Tibial nerve (tissue), 4 donors: ENCODE results near the gene NXPE1. TPM values are rescaled to one million over a fixed set of nuclear protein-coding genes. Genes with fewer than 3 reads are reported as not detected.

Experiments used
- DNase-seq, 2 donors: peaks; one replicate each; pipeline ENCODE4 v3.0.0-alpha.2; 2019; ENCODE audit warnings: low spot score in 2 of 2
- H3K27ac ChIP-seq, 4 donors: fragments of 200-600 bp; sonication (generic) in 3 of 4; one replicate each; pipeline ENCODE4 v1.5.1; 2017 to 2019; ENCODE audit warnings: mild to moderate bottlenecking in 1 of 4
- H3K27me3 ChIP-seq, 2 donors: fragments of 200-600 bp; sonication (generic) in 1 of 2; one replicate each; pipeline versions ENCODE4 v1.5.1 to v1.6.0; 2017 to 2019
- H3K36me3 ChIP-seq, 3 donors: fragments of 200-600 bp; sonication (generic); one replicate each; pipeline ENCODE4 v1.5.1; 2018 to 2019
- H3K4me1 ChIP-seq, 4 donors: fragments of 200-600 bp; sonication (generic) in 3 of 4; one replicate each; pipeline ENCODE4 v1.5.1; 2017 to 2019
- H3K4me3 ChIP-seq, 4 donors: fragments of 200-600 bp; sonication (generic) in 3 of 4; one replicate each; pipeline ENCODE4 v1.5.1; 2017 to 2019; ENCODE audit warnings: mild to moderate bottlenecking in 1 of 4, moderate library complexity in 1 of 4
- H3K9me3 ChIP-seq, 4 donors: fragments of 200-600 bp; sonication (generic) in 3 of 4; one replicate each; pipeline ENCODE4 v1.5.1; 2017 to 2019
- CTCF ChIP-seq, 5 experiments: fragments of 200-600 bp in 3 of 5; fragments of 450-650 bp in 2 of 5; sonication (generic) in 3 of 5; IDR thresholded peaks; one replicate each; pipeline ENCODE4 v1.5.1; 2016 to 2019; ENCODE audit warnings: antibody characterized with exemption in 5 of 5, mild to moderate bottlenecking in 3 of 5, moderate library complexity in 2 of 5
- EP300 ChIP-seq, 2 donors: sonication (generic); formaldehyde crosslinking; IDR thresholded peaks; one replicate each; pipeline ENCODE4 v1.6.1; 2017; ENCODE audit warnings: antibody characterized with exemption in 2 of 2, mild to moderate bottlenecking in 1 of 2
- POLR2A ChIP-seq, 2 donors: fragments of 450-650 bp; IDR thresholded peaks; one replicate each; pipeline ENCODE4 v1.6.1; 2017; ENCODE audit warnings: antibody characterized with exemption in 2 of 2, mild to moderate bottlenecking in 2 of 2, moderate library complexity in 2 of 2
- WGBS, 2 donors: methylation state at CpG; one replicate each; pipeline ENCODE4 v1.1.5; 2018; 5-methylcytosine and 5-hydroxymethylcytosine counted together
- total RNA-seq, 4 donors: library from RNA; depleted of rRNA; stranded (reverse); fragments of >200 nt; gene quantifications; one replicate each; pipeline ENCODE4 v1.1.0, GENCODE V29; 2016

The NXPE1 gene
- total RNA-seq, 4 donors from 2014 or later: not detected

DNA sequence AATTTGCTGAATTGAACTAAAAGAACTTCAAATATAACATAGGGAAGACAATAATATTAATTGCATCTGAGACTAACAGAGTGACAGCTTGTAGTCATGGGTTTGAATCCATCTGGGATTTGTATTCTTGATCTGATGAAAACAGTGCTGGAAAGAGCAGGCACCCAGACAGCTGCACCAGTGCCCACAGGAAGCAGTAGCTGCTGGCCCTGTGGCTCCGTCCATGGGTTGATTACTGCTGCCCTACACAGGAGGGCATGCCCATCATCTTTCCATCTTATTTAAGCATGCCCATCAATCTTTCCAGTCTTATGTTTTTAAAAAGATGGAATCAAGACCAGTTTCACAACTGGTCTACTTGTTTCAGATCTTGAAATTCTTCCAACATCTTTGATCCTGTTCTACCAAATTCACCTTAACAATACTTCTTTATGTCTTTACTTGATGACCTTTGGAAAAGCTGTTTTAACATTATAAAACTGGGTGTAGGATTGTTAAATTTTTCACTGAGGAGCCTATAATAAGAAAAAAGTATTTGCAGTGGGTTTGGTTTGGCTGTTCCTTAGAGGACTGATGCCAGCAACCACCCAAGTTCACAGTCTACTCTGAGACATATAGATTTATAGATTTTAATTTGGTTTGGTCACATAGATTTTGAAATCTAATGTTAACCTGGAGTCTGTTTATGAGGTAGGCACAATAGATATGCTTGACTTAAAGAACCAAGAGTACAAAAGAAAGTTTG lies 36.7 kb upstream of the NXPE1 start:
- no peak overlapping the region for H3K27ac ChIP-seq
- no peaks in the 10 kb centered on the region for H3K27me3 ChIP-seq
- no peaks in the 10 kb centered on the region for H3K9me3 ChIP-seq
- no peak for DNase-seq
- 56% methylated on average over 1 of the region's 1 CpG for WGBS, 2 donors
- H3K36me3 ChIP-seq: no peaks in the 10 kb centered on the region
- TF ChIP-seq POLR2A (IDR thresholded peaks at IDR 0.05) (no peak), EP300 (IDR thresholded peaks at IDR 0.05) (no peak), CTCF (IDR thresholded peaks at IDR 0.05) (no peak)
- no peaks in the 10 kb centered on the region for H3K4me1 ChIP-seq
- H3K4me3 ChIP-seq: no peak overlapping the region

DNA sequence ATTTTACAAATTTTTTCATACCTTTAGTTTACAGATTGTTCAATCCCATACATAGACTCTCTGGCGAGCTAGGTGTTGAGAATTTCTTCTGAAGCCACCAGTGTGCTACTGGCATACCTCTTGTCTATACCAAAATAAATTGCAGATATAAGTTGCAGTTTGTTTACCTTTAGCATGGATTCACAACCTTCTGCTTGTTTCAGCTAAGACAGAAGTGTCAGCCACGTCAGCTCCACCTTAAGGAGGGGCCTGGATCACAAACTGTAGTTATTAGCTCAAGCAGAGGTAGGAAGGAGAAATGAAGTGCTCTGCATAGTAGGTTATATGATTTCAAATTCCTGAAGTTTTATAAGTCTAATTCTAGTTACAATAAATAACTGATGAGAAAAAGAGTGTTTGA lies 35.9 kb upstream of the NXPE1 start, which contains the start of gene NXPE4:
Gene NXPE4 (minus strand): TSS at position 216 of the 400 bp plus-strand sequence. CDS start 1,027 bp downstream, outside the sequence.
- WGBS, 2 donors: 61 to 71% methylated on average over 2 of the region's 2 CpGs
- TF ChIP-seq POLR2A (IDR thresholded peaks at IDR 0.05) (no peak), CTCF (IDR thresholded peaks at IDR 0.05) (no peak), EP300 (IDR thresholded peaks at IDR 0.05) (no peak)
- H3K27ac ChIP-seq: no peak within 1 kb of the TSS
- H3K4me3 ChIP-seq: no peak within 1 kb of the TSS
- no peaks in the 10 kb centered on the region for H3K4me1 ChIP-seq
- no peaks in the 10 kb centered on the region for H3K36me3 ChIP-seq
- no peak for DNase-seq
- no peaks in the 10 kb centered on the region for H3K9me3 ChIP-seq
- no peaks in the 10 kb centered on the region for H3K27me3 ChIP-seq

DNA sequence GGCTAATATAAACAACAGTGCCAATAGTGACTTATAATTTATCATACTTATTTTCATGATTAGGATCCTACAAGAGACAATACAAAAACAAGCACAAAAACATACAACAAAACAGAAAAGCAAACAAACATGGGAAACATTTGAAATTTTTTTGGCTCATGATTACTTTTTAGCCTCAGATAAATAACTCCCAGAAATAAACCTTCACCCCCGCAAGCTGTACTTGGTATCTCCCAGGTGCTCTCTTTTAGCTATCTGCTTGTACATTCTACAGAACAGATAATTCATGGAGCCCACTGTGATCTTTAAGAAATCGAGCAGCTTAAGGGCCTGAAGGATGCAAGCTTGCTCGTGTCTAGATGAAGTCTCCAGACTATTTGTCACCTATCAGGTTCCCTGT lies 35.0 kb upstream of the NXPE1 start:
- TF ChIP-seq CTCF (IDR thresholded peaks at IDR 0.05): no peak
- no peak for TF ChIP-seq EP300 (IDR thresholded peaks at IDR 0.05)
- no peak for TF ChIP-seq POLR2A (IDR thresholded peaks at IDR 0.05)
- H3K4me1 ChIP-seq: no peaks in the 10 kb centered on the region
- no peaks in the 10 kb centered on the region for H3K27me3 ChIP-seq
- 74 to 81% methylated on average over 3 of the region's 3 CpGs for WGBS, 2 donors
- no peak overlapping the region for H3K27ac ChIP-seq
- H3K4me3 ChIP-seq: no peak overlapping the region
- DNase-seq: no peak
- no peaks in the 10 kb centered on the region for H3K9me3 ChIP-seq
- no peaks in the 10 kb centered on the region for H3K36me3 ChIP-seq

GRCh38 chr11:114587398-114587953 lies 27.8 kb upstream of the NXPE1 start:
- Histone ChIP-seq H3K4me1 (no peaks in the 10 kb centered on the region), H3K27me3 (no peaks in the 10 kb centered on the region), H3K4me3 (no peak overlapping the region), H3K9me3 (peaks cover 0 to 60% (median 14%) of the 10 kb centered on the region in 4 donors), H3K36me3 (peaks cover 0 to 4% (median 0%) of the 10 kb centered on the region in 3 donors), H3K27ac (no peak overlapping the region)
- WGBS, 2 donors: 85 to 87% methylated on average over 3 of the region's 3 CpGs
- no peak for TF ChIP-seq POLR2A (IDR thresholded peaks at IDR 0.05)
- TF ChIP-seq CTCF (IDR thresholded peaks at IDR 0.05): no peak
- no peak for TF ChIP-seq EP300 (IDR thresholded peaks at IDR 0.05)
- no peak for DNase-seq

- H3K4me3 ChIP-seq: no peak overlapping the region
- H3K27ac ChIP-seq: no peak overlapping the region
- no peak for DNase-seq
- peaks cover 0 to 4% (median 0%) of the 10 kb centered on the region in 3 donors for H3K36me3 ChIP-seq
- H3K27me3 ChIP-seq: no peaks in the 10 kb centered on the region
- H3K9me3 ChIP-seq: peaks cover 0 to 61% (median 14%) of the 10 kb centered on the region in 4 donors
- no peaks in the 10 kb centered on the region for H3K4me1 ChIP-seq
- 93 to 96% methylated on average over 5 of the region's 5 CpGs for WGBS, 2 donors
- TF ChIP-seq POLR2A (IDR thresholded peaks at IDR 0.05) (no peak), CTCF (IDR thresholded peaks at IDR 0.05) (no peak), EP300 (IDR thresholded peaks at IDR 0.05) (no peak)
Observed at GRCh38 chr11:114586797-114587196, 27.1 kb upstream of the NXPE1 start.
